ENCODE measurements around the gene MYH14.

The MYH14 gene

DNA sequence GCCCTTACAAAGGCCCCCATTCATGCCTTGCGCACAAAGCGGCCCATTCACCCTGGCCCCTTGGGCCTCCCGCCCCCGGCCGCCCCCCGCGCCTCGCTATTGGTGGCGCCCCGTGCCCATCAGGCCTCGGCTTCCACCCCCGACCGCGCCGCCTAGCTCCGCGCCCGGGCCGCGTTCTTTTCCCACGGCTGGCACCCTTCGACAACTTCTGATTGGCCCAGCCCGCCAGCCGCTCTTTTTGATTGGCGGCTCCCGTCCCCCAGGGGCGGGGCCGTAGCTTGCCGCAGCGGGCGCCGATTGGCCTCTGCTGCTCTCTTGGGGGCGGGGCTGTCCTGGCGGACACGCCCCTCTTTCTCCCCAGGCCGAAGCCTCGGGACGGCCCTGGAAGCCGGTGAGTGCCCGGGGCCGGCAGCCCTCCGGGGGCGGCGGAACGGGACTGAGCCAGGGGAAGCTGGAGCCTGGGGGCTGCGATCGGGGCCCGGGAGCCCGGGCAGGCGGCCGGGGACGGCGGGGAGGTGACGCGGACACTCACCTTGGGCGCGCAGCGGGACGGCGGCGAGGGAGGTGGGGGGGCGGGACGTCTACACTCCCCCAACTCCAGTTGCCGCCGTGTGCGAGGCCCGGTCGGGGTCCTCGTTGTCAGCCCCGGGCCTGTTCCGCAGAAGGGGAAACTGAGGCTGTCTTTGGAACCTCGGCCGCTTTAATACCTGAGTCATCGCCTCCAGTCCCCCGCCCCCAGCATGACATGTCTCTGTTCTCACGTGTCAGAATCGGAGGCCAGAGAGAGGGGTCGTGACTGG, at the start of gene MYH14:
Gene MYH14 (plus strand): TSS at position 342 of the 800 bp plus-strand sequence. CDS start 6,744 bp downstream, outside the sequence.
- DNase-seq: peak; percentile 4
- Histone ChIP-seq H3K27me3 (replicated peaks) (peaks cover 2% of the 10 kb centered on the region), H3K4me3 (ENCODE audit: low read depth, low read length) (no peak within 1 kb of the TSS), H3K36me3 (replicated peaks) (no peaks in the 10 kb centered on the region), H3K27ac (no peak within 1 kb of the TSS)
- TF ChIP-seq, protein P1, sequence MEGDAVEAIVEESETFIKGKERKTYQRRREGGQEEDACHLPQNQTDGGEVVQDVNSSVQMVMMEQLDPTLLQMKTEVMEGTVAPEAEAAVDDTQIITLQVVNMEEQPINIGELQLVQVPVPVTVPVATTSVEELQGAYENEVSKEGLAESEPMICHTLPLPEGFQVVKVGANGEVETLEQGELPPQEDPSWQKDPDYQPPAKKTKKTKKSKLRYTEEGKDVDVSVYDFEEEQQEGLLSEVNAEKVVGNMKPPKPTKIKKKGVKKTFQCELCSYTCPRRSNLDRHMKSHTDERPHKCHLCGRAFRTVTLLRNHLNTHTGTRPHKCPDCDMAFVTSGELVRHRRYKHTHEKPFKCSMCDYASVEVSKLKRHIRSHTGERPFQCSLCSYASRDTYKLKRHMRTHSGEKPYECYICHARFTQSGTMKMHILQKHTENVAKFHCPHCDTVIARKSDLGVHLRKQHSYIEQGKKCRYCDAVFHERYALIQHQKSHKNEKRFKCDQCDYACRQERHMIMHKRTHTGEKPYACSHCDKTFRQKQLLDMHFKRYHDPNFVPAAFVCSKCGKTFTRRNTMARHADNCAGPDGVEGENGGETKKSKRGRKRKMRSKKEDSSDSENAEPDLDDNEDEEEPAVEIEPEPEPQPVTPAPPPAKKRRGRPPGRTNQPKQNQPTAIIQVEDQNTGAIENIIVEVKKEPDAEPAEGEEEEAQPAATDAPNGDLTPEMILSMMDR (IDR thresholded peaks at IDR 0.05; ENCODE audit: low read depth, low read length, missing control alignments): no peak
- in situ Hi-C loops (cut with HindIII; ENCODE audit: low pct_ligation_motif_present, low sequenced_read_pairs): no loop called here

GRCh38 chr19:50154529-50154928, 48.9 kb upstream of the MYH14 start:
- Histone ChIP-seq H3K4me3 (ENCODE audit: low read depth, low read length) (no peak overlapping the region), H3K36me3 (replicated peaks) (no peaks in the 10 kb centered on the region), H3K27ac (no peak overlapping the region), H3K27me3 (replicated peaks) (no peaks in the 10 kb centered on the region)
- TF ChIP-seq, protein P1 (IDR thresholded peaks at IDR 0.05; ENCODE audit: low read depth, low read length, missing control alignments): no peak
- DNase-seq: no peak
- in situ Hi-C loops (cut with HindIII; ENCODE audit: low pct_ligation_motif_present, low sequenced_read_pairs): no loop called here

DNA sequence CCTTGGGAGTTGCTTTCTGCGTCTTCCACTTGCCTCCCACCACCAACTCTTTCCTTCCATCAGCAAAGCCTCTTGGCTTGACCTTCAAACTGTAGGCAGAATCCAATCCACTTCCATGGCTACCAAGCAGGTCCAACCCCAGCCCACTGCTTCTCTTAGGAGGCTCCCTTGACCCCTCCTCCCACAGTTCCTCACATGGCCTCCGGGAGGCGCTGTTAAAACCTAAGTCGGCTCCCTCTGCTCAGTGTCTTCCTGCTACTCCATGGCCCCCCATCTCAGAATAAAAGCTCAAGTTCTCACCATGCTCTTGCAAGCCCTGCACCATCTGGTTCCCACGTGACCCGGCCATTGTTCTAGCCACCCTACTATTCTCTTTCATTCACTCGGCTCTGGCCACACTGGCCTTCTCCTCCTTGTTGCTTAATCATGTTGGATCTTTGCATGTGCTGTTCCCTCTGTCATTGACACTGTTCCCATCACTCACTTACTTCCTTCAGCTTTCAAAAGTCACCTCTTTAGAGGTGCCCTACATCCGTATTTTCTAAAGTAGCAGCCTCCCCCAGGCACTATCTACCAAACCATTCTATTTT, 47.8 kb upstream of the MYH14 start:
- in situ Hi-C loops (cut with HindIII; ENCODE audit: low pct_ligation_motif_present, low sequenced_read_pairs): no loop called here
- Histone ChIP-seq H3K4me3 (ENCODE audit: low read depth, low read length) (no peak overlapping the region), H3K27me3 (replicated peaks) (no peaks in the 10 kb centered on the region), H3K27ac (no peak overlapping the region), H3K36me3 (replicated peaks) (no peaks in the 10 kb centered on the region)
- TF ChIP-seq, protein P1 (IDR thresholded peaks at IDR 0.05; ENCODE audit: low read depth, low read length, missing control alignments): peak; percentile 29
- DNase-seq: no peak

DNA sequence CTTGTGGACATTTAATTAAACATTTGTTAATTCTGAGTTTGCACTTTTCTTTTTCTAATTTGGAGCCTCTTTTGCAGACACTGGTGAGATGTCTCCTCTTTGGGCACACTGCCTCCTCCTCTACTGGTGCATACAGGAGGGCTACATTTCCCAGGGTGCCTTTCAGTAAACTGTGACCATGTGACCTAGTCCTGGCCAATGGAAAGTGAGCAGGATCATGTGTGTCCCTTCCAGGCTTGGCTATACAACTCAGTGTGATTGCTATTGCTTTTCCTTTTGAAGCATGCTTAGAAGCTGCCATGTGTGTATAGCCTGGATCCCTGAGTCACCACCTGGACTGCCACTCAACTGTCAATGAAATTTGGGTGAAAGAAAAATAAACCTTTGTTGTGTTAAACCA, 44.8 kb upstream of the MYH14 start:
- no peak for DNase-seq
- in situ Hi-C loops (cut with HindIII; ENCODE audit: low pct_ligation_motif_present, low sequenced_read_pairs): no loop called here
- Histone ChIP-seq H3K27ac (no peak overlapping the region), H3K4me3 (ENCODE audit: low read depth, low read length) (no peak overlapping the region), H3K36me3 (replicated peaks) (no peaks in the 10 kb centered on the region), H3K27me3 (replicated peaks) (no peaks in the 10 kb centered on the region)
- TF ChIP-seq, protein P1 (IDR thresholded peaks at IDR 0.05; ENCODE audit: low read depth, low read length, missing control alignments): no peak

- in situ Hi-C loops (cut with HindIII; ENCODE audit: low pct_ligation_motif_present, low sequenced_read_pairs): no loop called here
- DNase-seq: no peak
- H3K36me3 ChIP-seq (replicated peaks): no peaks in the 10 kb centered on the region
- TF ChIP-seq, protein P1 (IDR thresholded peaks at IDR 0.05; ENCODE audit: low read depth, low read length, missing control alignments): no peak
- H3K27me3 ChIP-seq (replicated peaks): no peaks in the 10 kb centered on the region
- no peak overlapping the region for H3K4me3 ChIP-seq (ENCODE audit: low read depth, low read length)
- H3K27ac ChIP-seq: no peak overlapping the region
Measured at GRCh38 chr19:50159078-50159477, 44.3 kb upstream of the MYH14 start.
